Gastroesophageal sphincter (tissue), 3 donors: ENCODE measurements around the gene ZBTB47.

Experiments
- EP300 ChIP-seq: sonication (generic); formaldehyde crosslinking; IDR thresholded peaks from one replicate; pipeline ENCODE4 v1.6.1; 2017; ENCODE audit warnings: antibody characterized with exemption, mild to moderate bottlenecking
- POLR2A ChIP-seq, 2 donors: fragments of 450-650 bp; IDR thresholded peaks; one replicate each; pipeline ENCODE4 v1.6.1; 2017; ENCODE audit warnings: antibody characterized with exemption in 2 of 2, mild to moderate bottlenecking in 2 of 2, moderate library complexity in 1 of 2
- TF ChIP-seq, protein P1 (sequence below), 4 experiments: fragments of 200-600 bp in 2 of 4; fragments of 450-650 bp in 2 of 4; sonication (generic) in 1 of 4; IDR thresholded peaks; one replicate each; pipeline ENCODE4 v1.5.1; 2017 to 2019; ENCODE audit warnings: antibody characterized with exemption in 4 of 4, mild to moderate bottlenecking in 2 of 4, moderate library complexity in 2 of 4

DNA sequence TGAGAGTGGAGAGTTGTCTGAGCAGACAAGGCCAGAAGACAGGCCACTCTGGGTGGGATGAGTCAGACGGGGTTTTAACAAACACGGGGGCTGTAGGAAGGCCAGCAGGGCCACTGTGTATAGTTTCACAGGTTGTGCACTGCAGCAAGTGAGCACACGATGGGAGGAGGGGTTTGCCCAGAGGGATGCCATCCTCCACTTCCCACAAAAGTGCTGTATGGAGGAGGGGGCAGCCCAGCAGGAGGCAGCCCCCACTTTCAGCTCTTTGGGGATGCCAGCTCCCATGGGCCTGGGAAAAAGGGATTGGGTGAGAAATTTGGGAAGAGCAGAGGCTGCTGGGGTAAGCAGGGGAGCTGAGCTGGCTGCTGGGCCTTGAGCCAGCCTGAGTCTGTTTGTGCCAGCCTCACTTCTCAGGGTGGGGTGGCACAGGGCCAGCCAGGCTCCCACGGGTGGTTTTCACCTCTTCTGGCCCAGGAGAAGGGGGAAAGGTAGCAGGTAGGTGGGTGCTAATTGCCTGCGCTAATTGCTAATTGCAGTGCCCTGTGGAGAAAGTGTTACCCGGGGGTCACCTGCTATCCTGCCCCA is 6.7 kb downstream of the ZBTB47 start:
- TF ChIP-seq, protein P1, sequence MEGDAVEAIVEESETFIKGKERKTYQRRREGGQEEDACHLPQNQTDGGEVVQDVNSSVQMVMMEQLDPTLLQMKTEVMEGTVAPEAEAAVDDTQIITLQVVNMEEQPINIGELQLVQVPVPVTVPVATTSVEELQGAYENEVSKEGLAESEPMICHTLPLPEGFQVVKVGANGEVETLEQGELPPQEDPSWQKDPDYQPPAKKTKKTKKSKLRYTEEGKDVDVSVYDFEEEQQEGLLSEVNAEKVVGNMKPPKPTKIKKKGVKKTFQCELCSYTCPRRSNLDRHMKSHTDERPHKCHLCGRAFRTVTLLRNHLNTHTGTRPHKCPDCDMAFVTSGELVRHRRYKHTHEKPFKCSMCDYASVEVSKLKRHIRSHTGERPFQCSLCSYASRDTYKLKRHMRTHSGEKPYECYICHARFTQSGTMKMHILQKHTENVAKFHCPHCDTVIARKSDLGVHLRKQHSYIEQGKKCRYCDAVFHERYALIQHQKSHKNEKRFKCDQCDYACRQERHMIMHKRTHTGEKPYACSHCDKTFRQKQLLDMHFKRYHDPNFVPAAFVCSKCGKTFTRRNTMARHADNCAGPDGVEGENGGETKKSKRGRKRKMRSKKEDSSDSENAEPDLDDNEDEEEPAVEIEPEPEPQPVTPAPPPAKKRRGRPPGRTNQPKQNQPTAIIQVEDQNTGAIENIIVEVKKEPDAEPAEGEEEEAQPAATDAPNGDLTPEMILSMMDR (IDR thresholded peaks at IDR 0.05): no peak
- TF ChIP-seq EP300: no peak
- no peak for TF ChIP-seq POLR2A (IDR thresholded peaks at IDR 0.05)
